K562 (cell line): ENCODE measurements around the gene TIFAB. TPM values are rescaled to one million over a fixed set of nuclear protein-coding genes. Genes with fewer than 3 reads are reported as not detected.

Experiments
- ARID3B ChIP-seq: fragments of 250-450 bp; sonication (Bioruptor Pico); IDR thresholded peaks from 2 replicates; pipeline ENCODE4 v1.4.0; 2020; ENCODE audit warnings: borderline replicate concordance
- ASH1L ChIP-seq: fragments of 450-650 bp; IDR thresholded peaks from 2 replicates; pipeline ENCODE4 v1.6.1; 2018; ENCODE audit warnings: borderline replicate concordance, mild to moderate bottlenecking, low read depth; ENCODE audit not compliant: partially characterized antibody
- CC2D1A ChIP-seq: fragments of 450-650 bp; IDR thresholded peaks from 2 replicates; pipeline ENCODE4 v1.6.1; 2017; ENCODE audit warnings: mild to moderate bottlenecking
- CHD2 ChIP-seq: IDR thresholded peaks from 2 replicates; pipeline ENCODE4 v1.6.1; 2011; ENCODE audit warnings: low read depth, low read length
- CREB3L1 ChIP-seq: fragments of 450-650 bp; IDR thresholded peaks from 2 replicates; pipeline ENCODE4 v1.6.1; 2014; ENCODE audit warnings: low read depth, mild to moderate bottlenecking, moderate library complexity, borderline replicate concordance
- DNMT1 ChIP-seq: fragments of 450-650 bp; IDR thresholded peaks from 2 replicates; pipeline ENCODE4 v1.6.1; 2016; ENCODE audit warnings: antibody characterized with exemption, mild to moderate bottlenecking
- EHMT2 ChIP-seq: fragments of 450-650 bp; IDR thresholded peaks from 2 replicates; pipeline ENCODE4 v1.6.1; 2018; ENCODE audit warnings: antibody characterized with exemption
- GTF2F1 ChIP-seq: IDR thresholded peaks from 2 replicates; pipeline ENCODE4 v1.6.1; 2011; ENCODE audit warnings: low read depth, low read length, improper control_type of control experiment
- ILK ChIP-seq: fragments of 450-650 bp; IDR thresholded peaks from 2 replicates; pipeline ENCODE4 v1.6.1; 2016; ENCODE audit warnings: missing genetic modification characterization, low read depth, mild to moderate bottlenecking, missing compliant biosample characterization, moderate library complexity, borderline replicate concordance
- MAFG ChIP-seq: fragments of 450-650 bp; conservative IDR thresholded peaks from 2 replicates; pipeline ENCODE4 v1.6.1; 2016; ENCODE audit warnings: missing genetic modification characterization, missing compliant biosample characterization
- MNT ChIP-seq, 2 experiments: fragments of 450-650 bp; conservative IDR thresholded peaks; 2 replicates each; pipeline ENCODE4 v1.6.1; 2017; ENCODE audit warnings: mild to moderate bottlenecking in 2 of 2, moderate library complexity in 2 of 2
- NCOA6 ChIP-seq: fragments of 450-650 bp; IDR thresholded peaks from 2 replicates; pipeline ENCODE4 v1.6.1; 2017; ENCODE audit warnings: mild to moderate bottlenecking
- NR0B1 ChIP-seq: fragments of 450-650 bp; IDR thresholded peaks from one replicate; pipeline ENCODE4 v1.6.1; 2018; ENCODE audit warnings: mild to moderate bottlenecking, moderate library complexity; ENCODE audit not compliant: partially characterized antibody
- NR1H2 ChIP-seq: sonication (generic); formaldehyde crosslinking; IDR thresholded peaks from 2 replicates; pipeline ENCODE4 v1.4.0; 2020; ENCODE audit warnings: mild to moderate bottlenecking, missing genetic modification reagents
- STAT5A ChIP-seq: IDR thresholded peaks from 2 replicates; pipeline ENCODE4 v1.6.1; 2012; ENCODE audit warnings: low read length, inconsistent platforms, borderline replicate concordance
- SUPT5H ChIP-seq: fragments of 450-650 bp; IDR thresholded peaks from 2 replicates; pipeline ENCODE4 v1.6.1; 2016
- THRB ChIP-seq: fragments of 450-650 bp; formaldehyde crosslinking; conservative IDR thresholded peaks from 2 replicates; pipeline ENCODE4 v1.4.0; 2022; ENCODE audit warnings: mild to moderate bottlenecking, missing genetic modification characterization
- ZNF121 ChIP-seq: sonication (generic); formaldehyde crosslinking; conservative IDR thresholded peaks from 2 replicates; pipeline ENCODE4 v1.8.0; 2022; ENCODE audit warnings: missing genetic modification reagents
- ZNF561 ChIP-seq: fragments of 450-650 bp; formaldehyde crosslinking; conservative IDR thresholded peaks from 2 replicates; pipeline ENCODE4 v1.4.0; 2020; ENCODE audit warnings: mild to moderate bottlenecking, moderate library complexity
- ZNF584 ChIP-seq: fragments of 200-800 bp; sonication (Bioruptor generic); IDR thresholded peaks from 2 replicates; pipeline ENCODE4 v1.6.1; 2016; ENCODE audit warnings: low read depth, mild to moderate bottlenecking, missing genetic modification characterization, missing compliant biosample characterization
- ZNF76 ChIP-seq: fragments of 250-450 bp; sonication (Bioruptor Pico); IDR thresholded peaks from 2 replicates; pipeline ENCODE4 v1.4.0; 2020; ENCODE audit warnings: mild to moderate bottlenecking, moderate library complexity, borderline replicate concordance
- polyA plus RNA-seq, 8 experiments: library from polyadenylated mRNA; depleted of rRNA in 4 of 8; stranded (reverse) in 5 of 8; unstranded in 3 of 8; fragments of >200 nt; fragmentation: Nextera tagmentation in 2 of 8; fragmentation: Illumina TruSeq in 1 of 8; extraction: Ambion mirVana in 2 of 8; extraction: Trizol in 1 of 8; gene quantifications; 2 replicates each; pipeline versions ENCODE4 v1.2.1 to v1.2.3, GENCODE V29; 2011 to 2014; ENCODE audit warnings: inconsistent platforms in 1 of 8, missing spikeins in 1 of 8
- total RNA-seq, 7 experiments: library from RNA; depleted of rRNA in 6 of 7; stranded (reverse); fragments of >200 nt in 6 of 7; fragmentation: Illumina TruSeq in 2 of 7; extraction: Trizol in 2 of 7; gene quantifications; 2 replicates each; pipeline versions ENCODE4 v1.2.1 to v1.2.3, GENCODE V29; 2011 to 2021; ENCODE audit warnings: low replicate concordance in 1 of 7

The TIFAB gene
- total and polyA plus RNA-seq, 9 of the 15 experiments (the other 6 are each of a cell fraction or from before 2014, with no cell fraction given), result not detected

- no peak for TF ChIP-seq GTF2F1
- TF ChIP-seq NR1H2, result no peak
- TF ChIP-seq ASH1L, result no peak
- TF ChIP-seq NR0B1, result no peak
- TF ChIP-seq DNMT1, result no peak
- no peak for TF ChIP-seq ZNF561 (CRISPR knock-in tag)
- TF ChIP-seq ILK (tag), result no peak
- no peak for TF ChIP-seq NCOA6
- TF ChIP-seq ZNF76 (CRISPR knock-in tag), result peak; percentile 91; the same call in 1 of the 2 replicates
- TF ChIP-seq THRB (CRISPR knock-in tag), result no peak
- TF ChIP-seq MNT (conservative IDR thresholded peaks at IDR 0.05), result no peak
- no peak for TF ChIP-seq EHMT2
- no peak for TF ChIP-seq CC2D1A
- TF ChIP-seq ARID3B (CRISPR knock-in tag), result no peak
- TF ChIP-seq CHD2, result no peak
- TF ChIP-seq MAFG (tag), result no peak
- TF ChIP-seq ZNF121, result no peak
- no peak for TF ChIP-seq STAT5A
- peak; percentile 67 for TF ChIP-seq SUPT5H
- peak; percentile 83 for TF ChIP-seq ZNF584 (CRISPR knock-in tag)
- TF ChIP-seq CREB3L1, result no peak
These were observed 53.0 kb downstream of the TIFAB start, which contains the start of gene MACROH2A1 (continued) for GRCh38 chr5:135398855-135399793.
